T-helper 2 cell treated with Interferon-gamma antibody and Interleukin-4, amounts not matched to agents 5 μg/mL and 100 μg/mL, for 36 hours (primary cell): ENCODE data around the gene SGMS1.

ENCODE experiments used
- DNase-seq: peaks from one replicate; pipeline ENCODE4 v3.0.0; 2021; ENCODE audit warnings: low spot score
- H3K27ac Mint-ChIP-seq: one replicate; pipeline ENCODE4 v1.8.0; 2021; ENCODE audit warnings: mild to moderate bottlenecking, mixed read lengths
- H3K27me3 Mint-ChIP-seq: one replicate; pipeline ENCODE4 v1.8.0; 2021; ENCODE audit warnings: low read depth, mixed read lengths
- H3K36me3 Mint-ChIP-seq: one replicate; pipeline ENCODE4 v1.8.0; 2021; ENCODE audit warnings: low read depth, mixed read lengths
- H3K4me1 Mint-ChIP-seq: one replicate; pipeline ENCODE4 v1.8.0; 2021; ENCODE audit warnings: low read depth, mixed read lengths
- H3K4me3 Mint-ChIP-seq: one replicate; pipeline ENCODE4 v1.8.0; 2022; ENCODE audit warnings: mild to moderate bottlenecking, moderate library complexity, mixed read lengths
- H3K9me3 Mint-ChIP-seq: one replicate; pipeline ENCODE4 v1.8.0; 2021; ENCODE audit warnings: mixed read lengths

The SGMS1 gene

DNA sequence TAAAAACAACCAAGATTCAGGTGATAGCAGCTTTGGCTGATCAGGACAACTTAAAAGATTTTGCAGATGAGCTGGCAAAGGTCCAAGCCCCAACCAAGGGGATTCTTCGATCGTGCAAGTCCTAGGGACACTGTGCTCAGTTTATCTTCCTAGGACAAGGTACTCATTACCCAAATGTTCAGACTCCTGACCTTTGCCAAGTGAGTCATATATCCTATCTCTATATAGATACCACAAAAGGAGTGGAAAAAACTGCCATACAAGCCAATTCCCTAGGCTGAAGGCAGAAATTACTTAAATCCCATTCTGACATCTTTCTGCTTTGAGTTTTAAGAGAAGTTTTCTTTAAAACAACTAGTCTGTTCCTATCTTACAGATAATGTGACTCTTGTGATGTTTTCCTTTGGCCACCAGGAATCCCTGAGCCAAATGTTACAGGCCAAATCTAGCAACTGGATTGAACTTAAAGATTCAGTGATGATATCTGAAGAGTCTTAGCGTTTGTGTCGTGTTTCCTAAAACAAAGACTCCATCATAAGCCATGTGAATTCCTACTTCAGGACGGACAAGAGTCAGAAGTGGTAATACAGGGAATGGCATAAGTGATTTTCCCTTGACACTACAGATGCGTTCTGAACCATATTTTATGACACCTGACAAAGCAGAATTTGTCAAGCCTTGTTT lies 229.8 kb downstream of the SGMS1 start:
- Mint-ChIP-seq H3K27me3 (no peaks in the 10 kb centered on the region), H3K9me3 (no peaks in the 10 kb centered on the region), H3K36me3 (peaks cover 7% of the 10 kb centered on the region), H3K27ac (no peak overlapping the region), H3K4me3 (no peak overlapping the region), H3K4me1 (peaks cover 39% of the 10 kb centered on the region)
- no peak for DNase-seq

DNA sequence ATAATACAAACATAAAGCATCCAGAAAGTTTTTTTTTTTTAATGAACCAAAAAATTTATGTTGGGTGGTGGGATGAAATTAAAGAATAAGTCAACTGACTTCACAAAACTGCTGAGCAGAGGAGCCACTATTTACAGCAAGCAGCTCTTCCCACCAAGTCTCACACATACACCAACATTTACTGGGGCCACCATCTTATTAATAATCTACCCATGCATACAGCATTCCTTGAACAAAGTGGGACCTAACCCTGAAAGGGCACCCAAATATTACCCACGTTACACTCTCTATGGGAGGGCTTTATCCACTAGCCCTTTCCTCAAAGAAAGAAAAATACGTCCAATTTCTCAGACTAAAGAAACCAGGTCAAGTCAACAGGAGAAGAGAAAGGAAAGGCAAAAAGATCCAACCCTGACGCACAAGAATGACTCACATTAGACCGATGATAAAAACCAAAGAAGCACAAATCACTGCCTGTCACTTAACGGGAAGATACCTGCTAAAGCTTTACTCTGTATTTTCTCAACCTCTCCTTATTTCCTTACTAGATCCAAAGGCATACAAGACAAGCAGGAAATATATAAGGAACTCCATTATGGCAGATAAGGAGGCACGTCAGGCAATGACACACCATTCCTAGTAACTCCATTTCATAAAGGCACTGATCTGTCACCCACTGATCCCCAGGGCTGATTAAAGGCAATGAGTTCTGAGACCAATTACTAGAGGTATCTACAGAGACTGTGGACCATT lies 230.6 kb downstream of the SGMS1 start:
- Mint-ChIP-seq H3K4me3 (no peak overlapping the region), H3K36me3 (peaks cover 7% of the 10 kb centered on the region), H3K4me1 (peaks cover 40% of the 10 kb centered on the region), H3K9me3 (no peaks in the 10 kb centered on the region), H3K27me3 (no peaks in the 10 kb centered on the region), H3K27ac (no peak overlapping the region)
- DNase-seq: no peak

DNA sequence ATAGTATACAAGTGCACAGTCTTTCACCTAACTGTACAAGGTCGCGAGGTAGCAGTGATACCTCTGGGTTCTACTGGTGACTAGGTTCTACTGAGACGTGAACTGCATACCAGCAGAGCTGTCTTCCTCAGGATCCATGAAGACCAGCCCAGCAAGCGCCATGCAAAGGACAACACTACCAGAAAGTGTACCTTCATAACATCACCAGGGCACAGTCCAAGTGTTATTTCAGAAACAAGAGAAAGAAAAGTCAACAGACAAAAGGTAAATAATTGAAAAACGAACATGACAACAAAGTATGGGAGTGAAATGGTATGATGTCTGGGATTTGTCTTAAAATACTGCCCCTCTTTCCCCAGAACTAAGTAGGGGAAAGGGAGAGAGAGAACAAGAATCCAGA lies 231.3 kb downstream of the SGMS1 start:
- Mint-ChIP-seq H3K4me1 (peaks cover 39% of the 10 kb centered on the region), H3K27me3 (no peaks in the 10 kb centered on the region), H3K9me3 (no peaks in the 10 kb centered on the region), H3K4me3 (no peak overlapping the region), H3K36me3 (peaks cover 7% of the 10 kb centered on the region), H3K27ac (no peak overlapping the region)
- DNase-seq: no peak

DNA sequence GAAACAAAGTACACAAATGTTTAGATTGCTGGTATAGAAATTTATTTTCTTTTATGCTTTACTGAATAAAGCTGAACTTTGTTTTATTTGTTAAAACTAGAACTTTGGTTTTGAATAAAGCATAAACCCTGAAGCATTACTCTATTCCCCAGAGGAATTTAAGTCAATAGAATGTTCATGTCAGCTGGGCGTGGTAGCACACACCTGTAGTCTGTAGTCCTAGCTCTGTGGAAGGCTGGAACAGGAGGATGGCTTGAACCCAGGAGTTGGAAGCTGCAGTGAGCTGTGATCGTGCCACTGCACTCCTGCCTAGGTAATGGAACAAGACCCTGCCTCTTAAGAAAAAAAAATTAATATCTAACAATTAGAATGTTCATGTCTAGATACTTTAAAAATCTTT lies 233.5 kb downstream of the SGMS1 start:
- Mint-ChIP-seq H3K9me3 (no peaks in the 10 kb centered on the region), H3K36me3 (peaks cover 7% of the 10 kb centered on the region), H3K4me1 (peaks cover 29% of the 10 kb centered on the region), H3K27me3 (no peaks in the 10 kb centered on the region), H3K4me3 (no peak overlapping the region), H3K27ac (no peak overlapping the region)
- DNase-seq: no peak

DNA sequence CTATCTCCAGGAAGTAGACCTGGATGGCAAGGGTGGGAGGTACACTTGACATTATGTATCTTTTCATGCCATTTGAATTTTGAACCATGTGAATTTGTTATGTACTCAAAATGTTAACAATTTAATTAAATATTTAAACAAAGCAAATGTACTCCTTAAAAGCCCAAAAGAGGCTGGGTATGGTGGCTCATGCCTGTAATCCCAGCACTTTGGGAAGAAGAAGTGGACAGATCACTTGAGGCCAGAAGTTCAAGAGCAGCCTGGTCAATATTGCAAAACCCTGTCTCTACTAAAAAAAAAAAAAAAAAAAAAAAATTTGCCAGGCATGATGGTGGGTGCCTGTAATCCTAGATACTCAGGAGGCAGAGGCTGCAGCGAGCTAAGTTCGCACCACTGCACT lies 235.6 kb downstream of the SGMS1 start:
- Mint-ChIP-seq H3K27me3 (no peaks in the 10 kb centered on the region), H3K4me3 (no peak overlapping the region), H3K36me3 (peaks cover 6% of the 10 kb centered on the region), H3K27ac (no peak overlapping the region), H3K4me1 (peaks cover 26% of the 10 kb centered on the region), H3K9me3 (no peaks in the 10 kb centered on the region)
- no peak for DNase-seq

DNA sequence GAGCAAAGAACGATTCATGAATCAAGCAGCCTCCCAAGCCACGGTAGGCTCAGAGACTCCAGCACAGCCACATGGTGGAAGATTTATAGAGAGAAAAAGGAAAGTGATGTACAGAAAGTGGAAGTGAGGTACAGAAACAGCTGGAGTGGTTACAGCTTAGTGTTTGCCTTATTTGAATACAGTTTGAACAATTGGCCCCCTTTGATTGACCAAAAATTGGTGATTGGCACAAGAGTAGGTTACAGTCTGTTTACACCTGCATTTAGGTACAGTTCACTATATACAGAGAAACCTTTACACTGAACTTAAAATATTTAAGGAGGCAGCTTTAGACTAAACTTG lies 236.1 kb downstream of the SGMS1 start:
- no peaks in the 10 kb centered on the region for H3K27me3 Mint-ChIP-seq
- no peak overlapping the region for H3K27ac Mint-ChIP-seq
- H3K4me3 Mint-ChIP-seq: no peak overlapping the region
- no peak for DNase-seq
- H3K9me3 Mint-ChIP-seq: no peaks in the 10 kb centered on the region
- peaks cover 23% of the 10 kb centered on the region for H3K4me1 Mint-ChIP-seq
- H3K36me3 Mint-ChIP-seq: peaks cover 3% of the 10 kb centered on the region

DNA sequence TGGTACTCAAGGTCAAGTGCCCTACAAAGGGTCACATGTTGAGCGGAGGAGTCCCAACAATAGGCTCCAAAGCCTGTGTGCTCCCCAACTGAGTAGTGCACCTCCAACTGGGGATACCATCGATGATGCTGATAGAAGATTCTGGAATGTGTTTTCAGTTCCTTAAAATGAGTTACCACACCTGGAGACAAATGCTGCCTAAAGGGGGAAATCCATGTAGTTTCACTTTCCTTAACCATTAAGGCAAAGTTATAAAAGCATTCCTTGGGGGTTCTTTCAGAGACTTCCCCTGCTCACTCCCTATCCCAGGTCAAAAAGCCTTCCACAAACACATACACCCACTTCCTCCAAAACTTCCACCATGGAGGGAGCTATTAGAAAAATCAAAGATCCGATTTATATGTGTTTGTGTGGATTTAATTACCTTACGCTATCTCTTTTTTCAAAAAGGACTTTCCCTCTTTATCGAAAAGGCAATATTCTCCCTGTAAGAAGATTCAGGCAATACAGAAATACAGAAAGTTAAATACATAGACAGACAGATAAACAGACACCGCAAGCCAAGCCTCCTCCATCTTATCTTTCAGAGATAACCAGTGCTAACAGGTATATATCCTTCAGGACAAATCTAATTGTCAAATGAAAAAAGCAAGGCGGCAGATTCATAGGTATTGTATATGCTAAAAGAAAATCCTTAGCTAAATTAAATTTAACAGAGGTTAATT lies 236.6 kb downstream of the SGMS1 start:
- Mint-ChIP-seq H3K27ac (no peak overlapping the region), H3K4me3 (no peak overlapping the region), H3K36me3 (peaks cover 3% of the 10 kb centered on the region), H3K9me3 (no peaks in the 10 kb centered on the region), H3K4me1 (peaks cover 23% of the 10 kb centered on the region), H3K27me3 (no peaks in the 10 kb centered on the region)
- no peak for DNase-seq

DNA sequence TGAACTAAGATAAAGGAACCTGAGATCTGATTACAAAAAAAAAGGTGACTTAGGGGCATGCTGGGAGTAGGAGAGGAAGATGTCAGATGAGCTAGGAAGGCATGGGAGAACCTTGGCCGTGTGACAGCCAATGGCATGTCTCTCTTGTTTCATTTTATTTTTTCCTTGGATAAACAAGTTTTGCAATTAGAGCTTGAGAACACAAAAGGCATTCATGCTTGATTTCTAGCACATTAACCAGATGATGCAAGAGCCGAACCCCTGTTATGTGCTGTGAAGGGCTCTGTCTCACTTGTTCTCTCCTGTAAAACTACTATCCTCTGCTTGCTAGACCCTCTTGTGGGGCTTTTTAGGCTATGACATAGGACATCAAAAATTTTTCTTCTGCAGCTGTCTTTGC lies 238.1 kb downstream of the SGMS1 start:
- no peak for DNase-seq
- no peaks in the 10 kb centered on the region for H3K36me3 Mint-ChIP-seq
- H3K4me1 Mint-ChIP-seq: peaks cover 23% of the 10 kb centered on the region
- H3K4me3 Mint-ChIP-seq: no peak overlapping the region
- H3K9me3 Mint-ChIP-seq: no peaks in the 10 kb centered on the region
- no peak overlapping the region for H3K27ac Mint-ChIP-seq
- no peaks in the 10 kb centered on the region for H3K27me3 Mint-ChIP-seq

DNA sequence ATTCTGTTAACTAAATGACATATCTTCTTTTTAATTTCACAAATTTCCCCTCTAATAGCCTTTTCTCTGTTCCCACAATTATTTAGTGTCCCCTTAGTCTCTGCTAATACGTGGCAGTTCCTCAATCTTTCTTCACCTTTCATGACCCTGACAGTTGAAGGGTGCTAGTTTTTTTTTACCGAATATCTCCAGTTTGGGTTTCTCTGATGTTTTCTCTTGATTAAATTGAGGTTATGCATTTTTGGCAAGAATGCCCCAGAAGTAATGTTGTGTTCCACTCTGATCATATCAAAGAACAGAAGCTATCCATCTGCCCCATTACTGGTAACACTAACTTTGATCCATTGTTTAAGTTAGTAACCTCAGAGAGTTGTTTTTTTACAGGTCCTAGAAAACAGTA lies 238.9 kb downstream of the SGMS1 start:
- H3K4me3 Mint-ChIP-seq: no peak overlapping the region
- H3K4me1 Mint-ChIP-seq: peaks cover 26% of the 10 kb centered on the region
- no peaks in the 10 kb centered on the region for H3K27me3 Mint-ChIP-seq
- no peaks in the 10 kb centered on the region for H3K36me3 Mint-ChIP-seq
- H3K27ac Mint-ChIP-seq: no peak overlapping the region
- no peak for DNase-seq
- H3K9me3 Mint-ChIP-seq: no peaks in the 10 kb centered on the region

DNA sequence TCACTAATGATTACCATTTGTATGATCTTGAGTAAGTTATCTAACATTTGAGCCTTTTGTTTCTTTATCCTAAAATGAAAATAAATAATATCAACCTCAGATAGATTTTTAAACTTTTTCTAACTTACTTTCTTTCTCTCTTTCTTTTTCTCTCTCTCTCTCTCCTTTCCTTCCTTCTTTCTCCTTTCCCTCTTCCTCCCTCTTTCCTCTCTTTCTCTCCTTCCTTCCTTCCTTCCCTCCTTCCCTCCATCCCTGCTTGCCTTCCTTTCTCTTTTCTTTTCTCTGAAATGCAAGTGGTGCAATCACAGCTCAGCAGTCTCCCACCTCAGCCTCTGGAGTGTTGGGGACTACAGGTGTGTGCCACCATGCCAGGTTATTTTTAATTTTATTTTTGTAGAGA lies 239.5 kb downstream of the SGMS1 start:
- H3K4me1 Mint-ChIP-seq: peaks cover 30% of the 10 kb centered on the region
- DNase-seq: no peak
- H3K36me3 Mint-ChIP-seq: no peaks in the 10 kb centered on the region
- no peak overlapping the region for H3K4me3 Mint-ChIP-seq
- H3K9me3 Mint-ChIP-seq: no peaks in the 10 kb centered on the region
- no peak overlapping the region for H3K27ac Mint-ChIP-seq
- no peaks in the 10 kb centered on the region for H3K27me3 Mint-ChIP-seq

DNA sequence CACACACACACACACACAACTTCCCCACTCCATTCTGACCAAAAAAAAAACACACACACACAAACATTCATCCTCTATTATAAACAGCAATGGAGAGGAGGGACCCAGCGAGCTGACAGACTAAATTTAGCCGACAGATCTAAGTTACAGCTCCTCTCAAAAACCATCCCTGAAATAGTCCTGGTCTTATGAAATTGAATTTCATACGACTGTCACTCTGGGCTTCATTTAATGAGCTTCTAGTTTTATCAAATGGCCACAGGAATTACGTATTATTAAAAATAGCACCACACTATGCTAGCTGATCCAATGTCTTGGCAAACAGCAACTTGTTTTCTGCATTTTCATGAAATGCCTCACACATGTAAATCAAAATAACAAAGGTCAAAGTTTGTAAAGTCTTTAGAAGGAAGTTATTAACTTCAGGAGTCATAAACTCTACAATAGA lies 241.2 kb downstream of the SGMS1 start:
- DNase-seq: no peak
- no peaks in the 10 kb centered on the region for H3K27me3 Mint-ChIP-seq
- H3K9me3 Mint-ChIP-seq: peaks cover 5% of the 10 kb centered on the region
- H3K4me3 Mint-ChIP-seq: no peak overlapping the region
- H3K4me1 Mint-ChIP-seq: peaks cover 25% of the 10 kb centered on the region
- no peak overlapping the region for H3K27ac Mint-ChIP-seq
- H3K36me3 Mint-ChIP-seq: peaks cover 4% of the 10 kb centered on the region

DNA sequence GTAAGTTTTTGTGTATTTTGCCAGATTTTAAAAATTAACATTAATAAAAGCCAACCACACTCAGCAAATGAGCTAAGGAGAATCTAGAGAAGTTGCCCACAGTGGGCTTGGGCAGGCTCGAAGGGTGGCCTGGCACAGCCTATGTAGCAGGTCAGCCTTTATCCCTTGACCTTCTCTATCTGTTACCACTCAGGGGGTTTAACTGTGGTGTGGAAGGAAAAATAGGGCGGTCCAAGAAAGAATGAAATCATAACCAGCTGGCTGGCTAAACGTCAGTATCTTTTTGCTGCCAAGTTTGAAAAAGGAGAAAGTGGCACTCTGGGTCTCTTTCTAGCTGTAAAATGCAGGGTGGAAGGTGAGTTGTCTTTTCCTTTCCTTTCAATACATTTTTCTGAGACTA lies 242.1 kb downstream of the SGMS1 start:
- H3K27me3 Mint-ChIP-seq: no peaks in the 10 kb centered on the region
- H3K9me3 Mint-ChIP-seq: peaks cover 5% of the 10 kb centered on the region
- no peak for DNase-seq
- H3K27ac Mint-ChIP-seq: no peak overlapping the region
- peaks cover 22% of the 10 kb centered on the region for H3K4me1 Mint-ChIP-seq
- H3K36me3 Mint-ChIP-seq: peaks cover 13% of the 10 kb centered on the region
- no peak overlapping the region for H3K4me3 Mint-ChIP-seq

DNA sequence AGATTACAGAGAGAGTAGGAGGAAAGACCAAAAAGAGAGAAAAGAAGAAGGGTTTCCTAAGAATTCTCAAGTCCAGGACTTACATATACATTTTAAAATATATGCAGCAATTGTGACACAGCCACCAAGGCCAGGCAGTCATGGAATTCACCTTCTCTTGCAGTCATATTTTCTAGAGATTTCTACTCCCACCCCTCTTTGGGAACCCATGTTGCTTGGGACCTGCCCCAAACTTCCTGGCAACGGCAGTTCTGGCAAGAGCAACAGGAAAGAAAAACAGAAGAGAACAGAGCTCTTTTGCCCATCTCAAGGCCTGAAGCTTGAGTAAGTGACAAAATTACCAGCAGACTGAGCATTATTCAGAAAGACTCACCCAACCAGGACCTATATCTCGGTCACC lies 244.1 kb downstream of the SGMS1 start:
- Mint-ChIP-seq H3K36me3 (peaks cover 15% of the 10 kb centered on the region), H3K27ac (no peak overlapping the region), H3K27me3 (no peaks in the 10 kb centered on the region), H3K4me3 (no peak overlapping the region), H3K9me3 (peaks cover 5% of the 10 kb centered on the region), H3K4me1 (peaks cover 14% of the 10 kb centered on the region)
- no peak for DNase-seq

DNA sequence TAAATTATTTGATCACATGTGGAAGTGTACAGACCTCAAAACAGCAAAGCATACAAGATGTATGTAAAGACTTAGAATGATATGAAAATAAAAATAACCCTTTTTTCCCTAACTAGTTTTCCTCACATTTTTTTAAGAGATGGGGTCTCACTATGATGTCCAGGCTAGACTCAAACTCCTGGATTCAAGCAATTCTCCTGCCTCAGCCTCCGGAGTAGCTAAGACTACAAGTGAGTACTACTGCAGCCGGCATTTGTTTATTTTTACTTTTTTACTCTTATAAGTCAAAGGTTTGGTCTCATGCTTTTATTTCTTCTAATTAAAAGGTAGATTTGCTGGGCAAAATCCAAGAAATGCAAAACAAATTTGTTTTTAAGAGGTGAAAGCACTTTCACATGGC lies 248.0 kb downstream of the SGMS1 start:
- Mint-ChIP-seq H3K9me3 (peaks cover 5% of the 10 kb centered on the region), H3K36me3 (peaks cover 16% of the 10 kb centered on the region), H3K27me3 (no peaks in the 10 kb centered on the region), H3K27ac (no peak overlapping the region), H3K4me1 (peaks cover 13% of the 10 kb centered on the region), H3K4me3 (no peak overlapping the region)
- no peak for DNase-seq
